ENCODE results near the gene SLC9A1. TPM values are rescaled to one million over a fixed set of nuclear protein-coding genes. Genes with fewer than 3 reads are reported as not detected.

SLC9A1 gene
- polyA plus RNA-seq, 10 donors: 10.0 to 19.9 (median 15.3) TPM

DNA sequence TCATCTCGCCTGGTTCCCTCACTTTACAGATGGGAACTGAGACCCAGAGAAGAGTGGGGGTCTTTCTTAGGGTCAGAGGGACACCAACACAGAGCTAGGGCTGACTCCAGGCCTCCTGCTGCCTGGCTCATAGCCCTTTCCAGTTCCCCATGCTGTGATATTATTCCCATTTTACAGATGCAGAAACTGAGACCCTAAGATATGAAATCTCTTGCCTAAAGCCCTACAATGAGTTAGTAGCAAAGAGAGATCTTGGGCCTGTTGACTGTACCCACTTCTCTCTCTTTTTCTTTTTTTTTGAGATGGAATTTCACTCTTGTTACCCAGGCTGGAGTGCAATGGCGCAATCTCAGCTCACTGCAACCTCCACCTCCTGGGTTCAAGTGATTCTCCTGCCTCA lies 49.9 kb downstream of the SLC9A1 start:
- DNase-seq: no peak

DNA sequence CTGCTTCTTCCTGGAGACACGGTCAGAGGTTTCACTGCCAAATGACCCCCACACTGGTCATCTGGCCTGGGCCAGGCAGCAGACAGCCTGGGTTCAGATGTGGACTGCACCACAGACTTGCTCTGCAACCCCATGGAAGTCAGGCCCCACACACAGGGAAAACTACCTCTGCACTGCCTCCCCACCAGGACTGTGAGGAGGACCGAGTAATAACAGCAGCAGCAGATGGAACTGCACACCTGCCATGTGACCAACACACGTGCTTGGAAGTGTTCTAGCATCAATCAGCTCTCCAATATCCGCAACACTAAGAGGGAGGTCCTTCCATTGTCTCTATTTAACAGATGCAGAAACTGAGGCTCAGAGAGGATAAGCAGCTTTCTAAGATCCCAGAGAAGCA lies 51.4 kb downstream of the SLC9A1 start:
- DNase-seq: no peak

DNA sequence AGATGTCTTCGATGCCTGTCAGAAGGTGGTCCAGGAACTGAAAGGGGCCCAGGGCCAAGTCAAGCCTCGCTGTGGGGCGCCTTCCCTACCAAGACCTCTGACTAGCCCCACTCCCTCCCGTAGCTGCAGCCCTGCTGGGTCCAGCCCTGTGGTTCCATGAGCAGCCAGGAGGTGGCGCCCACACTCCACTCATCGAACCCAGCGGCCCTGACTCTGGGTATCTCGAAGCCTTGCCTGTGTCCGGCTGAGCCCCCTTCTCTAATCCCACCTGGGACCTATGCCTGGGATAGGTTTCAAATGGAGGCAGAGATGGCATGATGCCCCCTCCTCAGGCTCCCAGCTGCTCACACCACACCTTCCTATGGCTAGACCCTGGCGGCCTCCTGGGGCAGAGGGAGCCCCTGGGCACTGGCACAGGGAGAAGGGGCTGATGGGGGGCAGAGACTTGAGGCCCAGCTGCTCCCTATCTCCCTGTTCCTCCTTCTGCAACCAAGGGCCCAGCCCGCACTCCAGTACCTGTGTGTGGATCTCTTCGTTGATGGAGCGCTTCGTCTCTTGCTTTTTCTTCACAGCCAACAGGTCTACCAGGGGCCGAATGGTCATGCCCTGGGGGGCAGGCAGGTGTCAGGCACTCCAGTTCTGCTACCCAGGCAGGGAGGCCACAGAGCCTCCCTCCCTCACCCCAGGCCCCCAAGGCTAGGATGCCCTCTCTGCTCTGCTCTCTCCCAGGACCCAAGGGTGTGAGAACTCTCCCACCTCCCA lies 52.0 kb downstream of the SLC9A1 start:
- DNase-seq: peak; percentile 52 to 88 (median 77)

DNA sequence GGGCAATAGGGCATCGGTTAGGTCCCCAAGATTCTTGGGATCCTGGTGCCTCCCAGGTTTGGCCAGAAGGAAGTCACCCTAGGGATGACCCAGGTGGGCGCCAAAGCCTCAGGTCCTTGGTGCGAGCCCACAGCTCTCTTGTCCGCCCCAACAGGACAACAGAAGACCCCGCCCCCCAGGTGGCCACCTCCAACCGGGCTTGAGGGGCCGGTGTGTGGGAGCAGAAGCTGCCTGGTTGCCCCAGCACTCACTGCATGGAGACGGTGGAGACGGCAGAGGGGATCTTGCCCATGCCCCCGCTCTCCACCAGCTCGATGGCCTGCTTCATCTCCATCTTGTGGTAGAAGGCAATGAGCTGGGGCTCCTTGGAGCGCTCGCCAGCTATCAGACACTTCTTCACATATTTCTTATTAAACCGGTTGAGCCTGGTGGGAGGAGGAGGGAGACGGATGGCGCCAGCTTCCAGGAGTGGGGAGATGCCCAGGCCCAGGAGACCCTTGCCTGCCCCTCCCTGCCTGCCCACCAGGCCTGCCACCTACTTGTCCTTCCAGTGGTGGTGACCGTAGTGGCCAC lies 52.7 kb downstream of the SLC9A1 start:
- DNase-seq: no peak

DNA sequence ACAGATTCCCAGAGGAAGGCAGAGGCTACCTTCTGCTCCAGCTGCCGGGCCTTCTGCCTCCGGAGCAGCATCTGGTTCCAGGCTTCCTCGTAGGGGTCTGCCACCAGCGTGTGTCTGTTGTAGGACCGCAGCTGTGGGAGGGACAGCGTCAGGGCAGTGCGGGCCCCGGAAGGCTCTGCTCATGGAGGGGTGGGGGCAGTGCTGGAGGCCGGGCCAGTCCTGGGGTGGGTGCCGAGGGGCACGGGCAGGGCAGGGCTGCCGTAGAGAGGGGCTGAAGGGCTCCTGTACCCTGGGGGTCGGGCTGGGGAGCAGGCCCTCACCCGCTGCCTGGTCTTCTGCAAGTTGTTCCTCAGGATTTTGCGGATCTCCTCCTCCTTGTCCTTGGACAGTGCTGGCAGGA lies 53.2 kb downstream of the SLC9A1 start:
- peak in 1 of 3 donors; percentile 15 for DNase-seq

DNA sequence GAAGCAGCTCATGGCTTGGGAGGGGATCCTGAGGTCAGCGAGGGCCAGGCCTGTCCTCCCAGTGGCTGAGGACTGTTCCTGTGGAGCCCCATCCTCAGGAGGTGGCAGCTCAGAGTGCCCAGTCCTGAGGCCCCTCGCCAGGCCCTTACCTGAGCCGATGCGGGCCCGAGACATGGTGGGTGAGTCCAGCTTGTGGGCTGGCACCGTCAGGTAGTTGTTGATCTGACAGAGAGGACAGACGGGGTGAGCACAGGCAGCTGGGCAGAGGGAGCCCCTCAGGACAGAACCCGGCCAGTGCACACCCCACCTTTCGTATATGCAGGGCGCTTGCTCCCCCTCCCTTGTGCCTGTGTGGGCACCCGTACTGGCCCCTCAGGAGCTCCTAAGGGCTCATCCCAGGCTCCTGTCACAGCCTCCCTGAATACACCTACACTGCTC lies 53.9 kb downstream of the SLC9A1 start:
- DNase-seq: no peak

DNA sequence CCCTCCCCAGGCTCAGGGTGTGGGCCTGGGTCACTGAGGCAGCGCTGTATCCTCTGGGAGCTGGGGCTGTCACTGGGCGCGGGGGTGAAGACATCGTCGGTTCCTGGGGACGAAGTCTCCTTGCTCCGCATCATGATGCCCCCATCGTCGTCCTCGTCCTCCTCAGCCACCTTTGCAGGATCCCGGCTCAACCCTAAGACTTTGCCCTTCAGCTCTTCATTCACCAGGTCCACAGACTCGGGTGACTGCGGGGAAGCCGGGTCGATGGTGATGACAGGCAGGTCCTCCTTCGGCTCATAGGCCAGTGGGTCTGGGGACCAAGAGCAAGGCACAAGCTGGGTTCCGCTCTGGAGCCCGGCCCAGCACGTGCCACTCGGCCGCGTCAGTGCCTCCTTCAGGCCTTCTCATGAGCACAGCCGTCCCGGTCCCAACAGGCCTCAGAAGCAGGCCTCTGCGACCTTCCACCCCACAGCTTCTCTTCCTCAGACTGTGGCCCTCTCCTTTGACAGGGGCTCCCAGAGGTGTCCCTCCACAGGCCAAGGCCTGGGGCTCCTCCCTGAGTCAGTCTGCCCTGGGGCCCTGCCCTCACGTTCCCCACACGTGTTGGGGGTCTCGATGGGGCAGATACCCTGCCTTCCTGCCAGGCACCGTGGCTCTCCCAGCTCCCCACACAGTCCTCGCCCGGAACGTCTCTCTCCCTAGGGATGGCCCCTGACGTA lies 54.4 kb downstream of the SLC9A1 start:
- peak in 1 of 3 donors; percentile 37 for DNase-seq

DNA sequence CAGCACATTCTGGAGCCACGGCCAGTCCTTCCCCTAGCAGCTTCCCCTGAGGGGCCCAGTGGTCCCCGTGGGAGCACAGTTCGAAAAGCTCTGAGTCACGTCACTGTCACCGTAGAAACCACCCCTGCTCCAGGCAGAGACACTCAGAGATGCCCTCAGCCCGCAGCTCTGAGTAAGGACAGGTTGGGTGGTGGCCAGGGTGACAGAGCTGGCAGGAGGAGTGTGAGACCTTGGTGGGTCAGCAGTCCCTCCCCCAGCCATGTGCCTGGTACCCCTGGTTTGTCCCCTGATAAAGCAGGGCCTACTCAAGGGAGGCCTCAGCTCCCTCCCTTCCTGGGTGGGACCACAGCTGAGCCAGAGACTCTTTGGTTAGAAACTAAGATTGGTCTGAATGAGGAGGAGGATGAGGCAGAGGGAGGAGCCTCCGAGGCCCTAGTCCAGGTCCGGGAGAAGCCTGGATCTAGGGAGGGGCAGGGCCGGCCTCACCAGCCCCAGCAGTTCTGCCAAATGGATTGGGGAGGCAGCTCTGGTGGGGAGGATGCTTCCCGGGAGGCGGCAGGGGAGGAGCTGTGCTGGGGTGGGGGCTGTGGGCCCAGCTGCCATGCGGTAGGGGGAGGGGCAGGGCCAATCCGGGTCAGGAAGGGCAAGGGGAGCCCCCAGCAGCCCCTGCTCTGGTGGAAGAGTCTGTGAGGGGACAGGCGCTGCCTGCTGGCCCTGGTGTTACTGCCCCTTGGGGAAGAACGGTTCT lies 55.2 kb downstream of the SLC9A1 start:
- peak; percentile 51 to 81 (median 53) for DNase-seq

DNA sequence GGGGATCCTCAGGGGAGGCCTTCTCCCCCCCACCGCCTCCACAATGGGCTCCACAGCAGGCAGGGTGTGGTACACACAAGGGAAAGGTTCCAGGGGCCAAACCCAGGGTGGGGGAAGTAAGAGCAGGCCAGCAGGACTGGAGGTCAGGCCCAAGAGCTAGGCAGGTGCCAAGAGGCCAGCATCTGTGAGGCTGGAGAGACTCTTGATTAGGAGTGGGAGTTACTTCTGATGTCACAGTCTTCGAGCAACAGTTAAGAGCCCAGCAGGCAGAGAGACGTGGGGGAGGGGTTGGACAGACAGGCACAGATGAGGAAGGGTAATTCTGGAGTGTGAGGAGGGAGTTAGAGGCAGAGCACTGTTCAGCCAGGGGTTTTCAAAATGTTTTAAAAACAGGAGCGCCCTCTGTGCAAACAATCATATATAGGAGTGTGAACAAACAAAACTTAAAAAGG lies 55.8 kb downstream of the SLC9A1 start:
- peak; percentile 66 to 86 (median 68) for DNase-seq

DNA sequence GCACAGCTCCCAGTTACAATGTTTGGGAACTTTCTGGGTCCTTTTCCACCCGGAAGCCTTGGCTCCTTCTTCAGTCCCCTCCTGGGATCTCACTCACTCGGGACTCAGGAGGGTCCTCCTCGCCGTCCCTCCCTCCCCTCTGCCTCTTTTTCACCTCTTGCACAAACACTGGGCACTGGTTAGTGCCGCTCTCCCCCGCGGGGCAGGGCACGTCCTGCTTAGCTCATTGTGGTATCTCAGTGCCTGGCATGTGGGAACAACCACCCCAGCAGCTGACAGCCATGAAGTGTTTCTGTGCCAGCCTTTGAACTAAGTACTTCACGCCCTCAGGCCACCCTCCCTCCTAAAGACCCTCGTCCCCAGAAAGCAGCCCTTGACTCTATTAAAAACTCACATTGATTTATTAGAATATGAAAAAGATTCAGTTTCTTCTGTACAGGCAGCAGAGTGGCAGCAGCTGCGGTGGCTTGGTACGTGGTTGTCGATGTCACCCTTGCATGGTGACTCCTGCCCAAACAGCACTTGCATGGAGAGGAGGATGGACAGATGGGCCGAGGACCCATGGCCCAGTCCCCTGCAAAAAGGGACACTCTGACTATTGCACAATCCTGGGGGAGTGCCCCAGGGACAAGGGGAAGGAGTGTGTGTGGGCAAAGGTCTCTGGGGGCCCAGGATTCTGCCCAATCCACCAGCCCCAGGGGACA lies 56.3 kb downstream of the SLC9A1 start:
- DNase-seq: peak in 1 of 3 donors; percentile 24

DNA sequence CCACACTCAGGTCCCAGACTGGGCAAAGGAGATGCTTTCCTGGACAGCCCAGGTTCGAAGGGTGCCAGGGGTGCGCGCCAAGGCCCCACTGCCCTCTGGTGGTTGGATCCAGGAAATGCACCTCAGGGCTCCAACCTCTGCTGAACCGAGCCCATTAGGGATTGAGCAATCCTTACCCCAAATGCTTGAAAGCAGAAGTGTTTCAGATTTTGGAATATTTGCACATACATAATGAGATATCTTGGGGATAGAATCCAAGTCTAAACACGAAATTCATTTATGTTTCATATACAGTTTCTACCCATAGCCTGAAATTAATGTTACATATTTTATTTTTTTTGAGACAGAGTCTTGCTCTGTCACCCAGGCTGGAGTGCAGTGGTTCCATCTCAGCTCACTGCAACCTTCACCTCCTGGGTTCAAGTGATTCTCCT lies 57.4 kb downstream of the SLC9A1 start:
- DNase-seq: peak; percentile 66 to 89 (median 81)

DNA sequence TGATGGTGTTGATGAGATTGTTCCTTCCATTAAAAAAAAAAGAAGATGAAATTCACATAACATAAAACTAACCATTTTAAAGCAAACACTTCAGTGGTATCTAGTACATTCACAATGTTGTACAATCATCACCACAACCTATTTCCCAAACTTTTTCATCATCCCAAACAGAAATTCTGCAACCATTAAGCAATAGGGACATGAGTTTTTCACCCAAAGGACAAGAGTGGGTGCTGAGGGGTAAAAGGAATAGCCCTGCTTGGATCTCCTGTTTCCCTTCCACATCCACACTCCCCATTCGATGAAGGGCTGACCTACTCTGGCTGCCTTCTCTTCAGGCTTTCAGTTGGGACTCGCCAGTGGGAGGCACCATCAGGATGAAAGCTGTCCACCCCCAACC lies 59.3 kb downstream of the SLC9A1 start:
- no peak for DNase-seq

DNA sequence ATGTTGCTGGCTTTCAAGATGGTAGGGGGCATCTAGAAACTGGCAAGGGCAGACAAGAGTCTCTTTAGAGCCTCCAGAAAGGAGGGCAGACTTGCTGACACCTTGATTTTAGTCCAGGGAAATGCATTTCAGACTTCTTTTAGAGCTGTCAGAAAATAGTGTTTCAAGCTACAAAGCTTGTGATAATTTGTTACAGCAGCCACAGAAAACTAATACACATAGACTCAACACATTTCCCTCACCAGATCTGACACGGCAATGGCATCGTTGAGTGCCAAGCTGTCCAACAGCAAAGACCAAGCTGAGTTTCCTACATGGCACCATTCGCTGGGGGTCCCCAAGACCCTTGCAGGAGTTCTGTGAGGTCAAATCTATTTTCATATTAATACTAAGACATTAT lies 62.0 kb downstream of the SLC9A1 start:
- DNase-seq: no peak

DNA sequence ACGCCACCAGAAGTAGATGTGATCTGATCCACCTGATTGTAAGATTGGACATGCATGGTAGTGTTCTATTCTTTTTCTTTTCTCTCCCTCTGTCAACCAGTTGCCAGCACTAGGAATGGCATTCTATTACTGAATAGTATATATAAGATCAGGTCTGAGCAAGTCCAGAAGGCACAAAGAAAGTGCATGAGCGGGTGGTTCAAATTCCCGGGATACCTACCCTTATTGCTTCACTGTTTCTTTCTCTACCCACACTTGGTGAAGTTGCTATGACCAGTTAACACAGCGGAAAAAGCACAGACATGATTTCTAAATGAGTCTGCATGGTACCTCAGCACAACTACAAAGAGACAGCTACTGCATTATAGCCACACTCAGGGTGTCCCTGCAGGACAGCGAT lies 64.0 kb downstream of the SLC9A1 start:
- no peak for DNase-seq

DNA sequence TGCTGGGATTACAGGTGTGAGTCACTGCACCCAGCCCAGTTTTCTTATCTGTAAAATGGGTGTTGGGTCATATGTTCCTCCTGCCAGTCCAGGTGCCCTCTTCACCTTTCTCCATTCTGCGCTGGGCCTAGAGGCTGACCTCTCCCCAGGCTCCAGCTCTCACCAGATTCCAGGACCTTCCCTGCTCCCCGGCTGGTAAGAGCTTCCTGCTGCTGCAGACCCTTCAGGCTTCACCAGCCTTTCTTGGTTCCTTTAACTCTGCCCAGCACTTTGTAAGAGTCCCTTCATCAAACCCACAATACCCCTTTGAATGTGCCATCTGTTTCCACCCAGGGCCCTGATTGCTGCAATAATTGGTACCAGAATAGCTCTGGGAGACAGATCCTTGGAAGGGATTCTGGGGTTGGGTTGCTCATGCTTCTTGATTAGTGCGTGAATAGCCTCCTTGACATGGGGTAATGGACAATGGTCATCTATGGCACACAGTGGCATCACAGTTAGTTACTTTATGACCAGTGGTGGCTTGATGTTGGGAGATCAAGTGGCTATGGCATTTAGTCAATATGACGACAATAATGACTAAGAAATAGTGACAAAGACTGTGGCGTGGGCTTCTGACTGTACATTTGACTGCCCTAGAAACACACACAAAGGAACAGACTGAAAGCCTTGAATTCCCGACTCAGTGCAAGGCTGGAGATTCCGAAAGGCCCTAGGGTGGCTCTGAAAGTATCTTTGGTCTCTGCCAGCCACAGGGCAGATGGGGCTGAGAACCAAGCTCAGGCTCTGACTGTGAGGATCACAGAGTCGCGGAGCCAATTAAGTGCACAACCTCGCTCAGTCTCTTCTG lies 67.3 kb downstream of the SLC9A1 start:
- no peak for DNase-seq

DNA sequence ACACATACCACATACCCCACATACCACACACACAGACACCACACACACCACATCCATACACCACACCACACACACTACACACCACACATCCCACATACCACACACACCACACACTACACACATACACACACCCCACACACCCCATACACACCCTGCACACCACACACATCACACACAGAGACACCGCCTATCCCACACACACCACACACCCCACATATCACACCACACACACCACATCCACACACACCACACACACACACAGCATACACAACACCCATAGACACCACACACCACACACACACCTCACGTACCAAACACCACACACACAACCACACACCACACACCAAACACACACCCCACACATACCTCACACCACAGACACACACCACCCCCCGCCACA lies 68.3 kb downstream of the SLC9A1 start:
- no peak for DNase-seq

DNA sequence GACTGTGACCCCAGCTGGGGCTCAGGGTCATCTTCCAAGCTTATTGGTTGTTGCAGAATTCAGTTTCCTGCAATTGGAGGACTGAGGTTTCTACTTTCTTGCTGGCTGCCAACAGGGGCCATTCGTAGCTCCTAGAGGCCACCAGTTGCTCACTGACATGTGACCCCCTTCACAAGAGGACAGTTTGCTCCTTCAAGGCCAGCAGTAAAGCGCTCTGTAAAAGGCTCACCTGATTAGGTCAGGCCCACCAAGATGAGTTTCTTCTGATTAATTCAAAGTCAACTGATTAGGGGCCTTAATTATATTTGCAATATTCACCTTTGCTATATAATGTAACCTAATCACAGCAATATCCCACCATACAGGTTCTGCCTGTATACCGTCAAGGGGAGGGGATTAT lies 68.9 kb downstream of the SLC9A1 start:
- no peak for DNase-seq

DNA sequence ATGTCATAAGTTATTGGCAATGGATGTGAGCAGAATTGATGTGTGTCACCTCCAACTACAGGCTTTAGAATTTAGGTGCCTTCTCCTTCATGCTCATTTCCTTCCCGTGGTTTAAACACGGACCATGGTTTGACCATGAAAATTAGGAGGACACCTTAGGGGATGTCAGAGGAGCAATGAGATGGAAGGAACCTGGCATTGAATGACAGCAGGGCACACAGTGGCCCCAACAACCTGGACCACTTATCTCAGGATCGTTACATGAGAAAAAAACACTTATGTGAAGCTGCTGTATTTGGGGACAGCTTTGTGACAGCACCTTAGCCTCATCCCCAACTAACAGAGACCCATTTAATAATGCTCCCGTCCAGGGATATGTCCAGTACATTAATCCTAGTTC lies 70.8 kb downstream of the SLC9A1 start:
- DNase-seq: no peak

DNA sequence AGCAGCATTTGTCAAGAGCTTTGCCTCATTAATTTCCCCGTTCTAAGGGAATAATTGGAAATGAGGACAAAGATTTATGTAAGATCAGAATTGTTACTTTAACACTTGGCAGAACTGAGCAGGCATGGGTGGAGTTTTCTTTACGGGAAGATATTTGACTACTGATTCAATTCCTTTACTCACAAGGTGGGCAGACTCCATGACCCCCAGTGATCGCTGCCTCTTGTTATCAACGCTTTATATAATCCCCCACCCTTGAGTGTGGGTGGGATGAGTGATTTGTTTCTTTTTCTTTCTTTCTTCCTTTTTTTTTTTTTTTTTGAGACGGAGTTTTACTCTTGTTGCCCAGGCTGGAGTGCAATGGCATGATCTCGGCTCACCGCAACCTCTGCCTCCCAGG lies 77.0 kb downstream of the SLC9A1 start:
- no peak for DNase-seq

DNA sequence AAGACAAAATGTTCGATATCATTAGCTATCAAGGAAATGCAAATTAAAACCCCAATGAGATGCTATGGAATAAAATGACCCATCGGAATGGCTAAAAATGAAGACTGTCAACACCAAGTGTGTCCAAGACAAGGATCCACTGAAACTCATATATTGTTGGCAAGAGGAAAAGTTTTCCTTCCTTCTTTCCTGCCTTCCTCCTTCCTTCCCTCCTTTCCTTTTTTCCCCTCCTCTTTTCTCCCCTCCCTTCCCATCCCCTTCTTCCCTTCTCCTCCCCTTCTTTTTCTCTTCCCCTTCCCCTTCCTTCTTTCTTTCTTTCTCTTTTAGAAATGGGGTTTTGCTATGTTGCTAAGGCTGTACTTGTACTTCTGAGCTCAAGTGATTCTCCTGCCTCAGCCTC lies 78.1 kb downstream of the SLC9A1 start:
- DNase-seq: no peak
